CD14-positive monocyte (primary cell): ENCODE results near the gene POTEG. TPM values are rescaled to one million over a fixed set of nuclear protein-coding genes. Genes with fewer than 3 reads are reported as not detected.
"Not testable (repeated sequence)": the region's sequence is repeated elsewhere in the genome, so short reads cannot be mapped to it uniquely, and the experiment has no call there.

Experiments used
- DNase-seq, 3 donors: peaks; one replicate each; pipeline ENCODE4 v3.0.0-alpha.2; 2011 to 2022
- H2AFZ ChIP-seq: 2 replicates; pipeline ENCODE4 v1.6.0; 2012; ENCODE audit warnings: mild to moderate bottlenecking, low read depth, low read length, inconsistent platforms; ENCODE audit not compliant: insufficient read depth, poor library complexity, severe bottlenecking
- H3K27ac ChIP-seq, 2 donors: 1 replicate in 1 of 2; 2 replicates in 1 of 2; pipeline ENCODE4 v1.5.1; 2012 to 2013; ENCODE audit warnings: low read length in 2 of 2, control low read depth in 1 of 2, inconsistent platforms in 1 of 2, low read depth in 1 of 2, mild to moderate bottlenecking in 1 of 2
- H3K27me3 ChIP-seq, 2 donors: one replicate each; pipeline versions ENCODE4 v1.6.0 to v1.6.1; 2011 to 2013; ENCODE audit warnings: low read length in 2 of 2; ENCODE audit not compliant: control insufficient read depth in 2 of 2, insufficient read depth in 2 of 2
- H3K36me3 ChIP-seq, 2 donors: replicated peaks in 1 of 2; 1 replicate in 1 of 2; 2 replicates in 1 of 2; pipeline versions ENCODE4 v1.5.1 to v1.6.1; 2012 to 2013; ENCODE audit warnings: low read length in 2 of 2, control low read depth in 1 of 2, inconsistent platforms in 1 of 2, mild to moderate bottlenecking in 1 of 2; ENCODE audit not compliant: insufficient read depth in 2 of 2, control insufficient read depth in 1 of 2
- H3K4me1 ChIP-seq, 2 donors: 1 replicate in 1 of 2; 2 replicates in 1 of 2; pipeline versions ENCODE4 v1.5.1 to v1.6.1; 2012 to 2013; ENCODE audit warnings: low read length in 2 of 2, control low read depth in 1 of 2, inconsistent platforms in 1 of 2, mild to moderate bottlenecking in 1 of 2, moderate library complexity in 1 of 2; ENCODE audit not compliant: insufficient read depth in 2 of 2, control insufficient read depth in 1 of 2
- H3K4me2 ChIP-seq: replicated peaks from 2 replicates; pipeline ENCODE3; 2012; ENCODE audit warnings: low read length, moderate library complexity, mild to moderate bottlenecking; ENCODE audit not compliant: poor library complexity, severe bottlenecking; ENCODE audit errors: extremely low read depth
- H3K4me3 ChIP-seq, 3 experiments: fragments of 200-600 bp in 1 of 3; sonication (generic) in 1 of 3; replicated peaks in 1 of 3; 1 replicate in 2 of 3; 2 replicates in 1 of 3; pipeline ENCODE4 v1.5.1; 2011 to 2013; ENCODE audit warnings: low read length in 3 of 3, mild to moderate bottlenecking in 3 of 3, control low read depth in 2 of 3, low read depth in 2 of 3, inconsistent platforms in 1 of 3, moderate library complexity in 1 of 3
- H3K79me2 ChIP-seq: 2 replicates; pipeline ENCODE4 v1.6.0; 2012; ENCODE audit warnings: mild to moderate bottlenecking, control low read depth, inconsistent platforms, low read length, moderate library complexity; ENCODE audit not compliant: insufficient read depth
- H3K9ac ChIP-seq: 2 replicates; pipeline ENCODE4 v1.6.0; 2017; ENCODE audit warnings: low read length, mild to moderate bottlenecking; ENCODE audit not compliant: insufficient read depth, poor library complexity, severe bottlenecking
- H3K9me3 ChIP-seq, 2 donors: replicated peaks in 1 of 2; 1 replicate in 1 of 2; 2 replicates in 1 of 2; pipeline versions ENCODE4 v1.5.1 to v1.6.1; 2012 to 2013; ENCODE audit warnings: low read length in 2 of 2, control low read depth in 1 of 2; ENCODE audit not compliant: control insufficient read depth in 1 of 2, insufficient read depth in 1 of 2
- H4K20me1 ChIP-seq: 2 replicates; pipeline ENCODE4 v1.6.0; 2012; ENCODE audit warnings: mild to moderate bottlenecking, low read length, control low read depth, moderate library complexity; ENCODE audit not compliant: insufficient read depth
- H3K27ac Mint-ChIP-seq, 7 donors: one replicate each; pipeline ENCODE4 v1.8.0; 2020; ENCODE audit warnings: mild to moderate bottlenecking in 7 of 7, mixed read lengths in 7 of 7, moderate library complexity in 6 of 7, inconsistent platforms in 2 of 7
- H3K27me3 Mint-ChIP-seq, 3 donors: one replicate each; pipeline ENCODE4 v1.8.0; 2021 to 2022; ENCODE audit warnings: low read depth in 3 of 3, mild to moderate bottlenecking in 3 of 3, mixed read lengths in 3 of 3, moderate library complexity in 3 of 3, inconsistent platforms in 1 of 3
- H3K36me3 Mint-ChIP-seq, 2 donors: one replicate each; pipeline ENCODE4 v1.8.0; 2020; ENCODE audit warnings: mixed read lengths in 2 of 2, inconsistent platforms in 1 of 2, mild to moderate bottlenecking in 1 of 2
- H3K4me1 Mint-ChIP-seq: one replicate; pipeline ENCODE4 v1.8.0; 2020; ENCODE audit warnings: mild to moderate bottlenecking, mixed read lengths
- H3K4me3 Mint-ChIP-seq, 2 donors: one replicate each; pipeline ENCODE4 v1.8.0; 2020; ENCODE audit warnings: mild to moderate bottlenecking in 2 of 2, mixed read lengths in 2 of 2, moderate library complexity in 1 of 2
- H3K9me3 Mint-ChIP-seq, 7 donors: one replicate each; pipeline ENCODE4 v1.8.0; 2020 to 2022; ENCODE audit warnings: mixed read lengths in 7 of 7, mild to moderate bottlenecking in 6 of 7, moderate library complexity in 6 of 7, inconsistent platforms in 2 of 7
- WGBS: methylation state at CpG from one replicate; pipeline ENCODE4 v1.1.5; 2013; ENCODE audit warnings: missing lambda C conversion rate; ENCODE audit not compliant: insufficient coverage; 5-methylcytosine and 5-hydroxymethylcytosine counted together
- intact Hi-C, 2 donors: fragments of 100-400 bp; cut with micrococcal nuclease; formaldehyde crosslinking; loops; one replicate each; pipeline versions ENCODE4 v1.15.0 to v1.15.1; 2023
- polyA plus RNA-seq, 3 donors: library from polyadenylated mRNA; depleted of rRNA in 1 of 3; unstranded in 2 of 3; stranded (reverse) in 1 of 3; fragments of 300-500 nt in 2 of 3; fragments of >200 nt in 1 of 3; fragmentation: Illumina TruSeq in 2 of 3; gene quantifications; 1 replicate in 2 of 3; 2 replicates in 1 of 3; pipeline ENCODE4 v1.2.3, GENCODE V29; 2012 to 2021

The POTEG gene
- polyA plus RNA-seq, 3 donors = not detected

- H2AFZ ChIP-seq, H3K4me1 Mint-ChIP-seq, DNase-seq, H3K27ac ChIP-seq, intact Hi-C loops, H3K27ac Mint-ChIP-seq, H3K4me2 ChIP-seq, H3K9me3 Mint-ChIP-seq, H3K4me1 ChIP-seq, H3K4me3 ChIP-seq, H3K36me3 Mint-ChIP-seq, H3K9ac ChIP-seq, H3K9me3 ChIP-seq, H3K4me3 Mint-ChIP-seq, H3K27me3 ChIP-seq, H3K79me2 ChIP-seq, H3K36me3 ChIP-seq, H4K20me1 ChIP-seq, H3K27me3 Mint-ChIP-seq: not testable (repeated sequence)
- no CpG with 5 or more reads among the region's 8 CpGs for WGBS
Measured at GRCh38 chr14:19436311-19437125, 2.4 kb upstream of the POTEG start.

GRCh38 chr14:19435852-19436251, 1.7 kb upstream of the POTEG start:
- WGBS = no CpG with 5 or more reads among the region's 2 CpGs
- H3K4me3 ChIP-seq, H3K27ac Mint-ChIP-seq, H3K9ac ChIP-seq, H3K36me3 ChIP-seq, intact Hi-C loops, H3K36me3 Mint-ChIP-seq, H3K4me2 ChIP-seq, H3K27ac ChIP-seq, H3K4me1 Mint-ChIP-seq, H2AFZ ChIP-seq, H4K20me1 ChIP-seq, H3K4me1 ChIP-seq, H3K9me3 Mint-ChIP-seq, H3K79me2 ChIP-seq, H3K27me3 Mint-ChIP-seq, H3K9me3 ChIP-seq, DNase-seq, H3K27me3 ChIP-seq, H3K4me3 Mint-ChIP-seq: not testable (repeated sequence)

- H3K36me3 Mint-ChIP-seq, H3K27ac ChIP-seq, H3K27me3 ChIP-seq, DNase-seq, H3K27me3 Mint-ChIP-seq, H4K20me1 ChIP-seq, H3K4me3 Mint-ChIP-seq, H3K9ac ChIP-seq, H3K4me2 ChIP-seq, H3K4me1 Mint-ChIP-seq, H2AFZ ChIP-seq, intact Hi-C loops, H3K36me3 ChIP-seq, H3K9me3 Mint-ChIP-seq, H3K79me2 ChIP-seq, H3K4me1 ChIP-seq, H3K27ac Mint-ChIP-seq, H3K4me3 ChIP-seq, H3K9me3 ChIP-seq: not testable (repeated sequence)
- WGBS = 84% methylated on average over 24 of the region's 53 CpGs
Measured at GRCh38 chr14:19434891-19435290, 750 bp upstream of the POTEG start.

DNA sequence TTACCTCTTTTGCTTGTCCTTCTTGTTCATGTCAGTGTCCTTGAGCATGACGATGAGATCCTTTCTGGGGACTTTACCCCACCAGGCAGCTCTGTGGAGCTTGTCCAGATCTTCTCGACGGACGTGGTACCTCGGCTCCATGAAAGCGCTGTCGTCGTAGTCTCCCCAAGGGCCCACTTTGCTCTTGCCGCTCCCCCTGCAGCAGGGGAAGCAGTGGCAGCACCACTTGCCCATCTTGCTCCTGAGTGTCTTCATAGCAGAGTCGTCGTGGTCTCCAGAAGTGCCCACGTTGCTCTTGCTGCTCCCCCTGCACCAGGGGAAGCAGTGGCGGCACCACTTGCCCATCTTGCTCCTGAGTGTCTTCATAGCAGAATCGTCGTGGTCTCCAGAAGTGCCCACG, 376 bp downstream of the POTEG start:
- H3K36me3 ChIP-seq, H3K27ac Mint-ChIP-seq, H3K9me3 ChIP-seq, H3K4me3 Mint-ChIP-seq, intact Hi-C loops, H3K79me2 ChIP-seq, H4K20me1 ChIP-seq, H3K4me1 ChIP-seq, H3K4me2 ChIP-seq, H3K4me3 ChIP-seq, H3K36me3 Mint-ChIP-seq, DNase-seq, H3K9me3 Mint-ChIP-seq, H2AFZ ChIP-seq, H3K27ac ChIP-seq, H3K4me1 Mint-ChIP-seq, H3K27me3 Mint-ChIP-seq, H3K9ac ChIP-seq, H3K27me3 ChIP-seq: not testable (repeated sequence)
- WGBS = no CpG with 5 or more reads among the region's 16 CpGs
